Renal cortex interstitium (tissue), 15 donors: ENCODE results near the gene SPDYE16. TPM values are rescaled to one million over a fixed set of nuclear protein-coding genes. Genes with fewer than 3 reads are reported as not detected.
"Not testable (repeated sequence)": the region's sequence is repeated elsewhere in the genome, so short reads cannot be mapped to it uniquely, and the experiment has no call there.

ENCODE experiments used
- DNase-seq, 11 donors: peaks; one replicate each; pipeline ENCODE4 v3.0.0-alpha.2; 2013; ENCODE audit warnings: low read depth in 9 of 11, low spot score in 4 of 11; ENCODE audit errors: extremely low read depth in 1 of 11
- long read RNA-seq, 16 experiments: transcript quantifications; one replicate each; lab custom pipeline, GENCODE V29; 2026
- polyA plus RNA-seq, 3 donors: library from polyadenylated mRNA; unstranded; fragments of 120-200 nt; gene quantifications; one replicate each; pipeline ENCODE4 v1.2.1, GENCODE V29; 2013; ENCODE audit not compliant: insufficient read length in 3 of 3

SPDYE16 gene, protein sequence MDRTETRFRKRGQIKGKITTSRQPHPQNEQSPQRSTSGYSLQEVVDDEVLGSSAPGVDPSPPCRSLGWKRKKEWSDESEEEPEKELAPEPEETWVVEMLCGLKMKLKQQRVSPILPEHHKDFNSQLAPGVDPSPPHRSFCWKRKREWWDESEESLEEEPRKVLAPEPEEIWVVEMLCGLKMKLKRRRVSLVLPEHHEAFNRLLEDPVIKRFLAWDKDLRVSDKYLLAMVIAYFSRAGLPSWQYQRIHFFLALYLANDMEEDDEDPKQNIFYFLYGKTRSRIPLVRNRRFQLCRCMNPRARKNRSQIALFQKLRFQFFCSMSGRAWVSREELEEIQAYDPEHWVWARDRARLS
- polyA plus RNA-seq: 1 to 10 TPM; 1.6 to 4.0 (median 2.0) TPM
- long read RNA-seq, donor 1: 0 reads
- long read RNA-seq, donor 2: 0 reads
- long read RNA-seq, donor 3: 0 reads
- long read RNA-seq, donor 4: 0 reads
- long read RNA-seq, donor 5: 0 reads
- long read RNA-seq, donor 6: 0 reads
- long read RNA-seq, donor 7: 0 reads
- long read RNA-seq, donor 8: 0 reads
- long read RNA-seq, donor 9: 0 reads
- long read RNA-seq, donor 10: 0 reads
- long read RNA-seq, donor 11: 0 reads
- long read RNA-seq, donor 12: 0 reads
- long read RNA-seq, donor 13: 0 reads
- long read RNA-seq, donor 14: 0 reads
- long read RNA-seq, donor 15: 0 reads
- long read RNA-seq, donor 16: 0 reads

DNA sequence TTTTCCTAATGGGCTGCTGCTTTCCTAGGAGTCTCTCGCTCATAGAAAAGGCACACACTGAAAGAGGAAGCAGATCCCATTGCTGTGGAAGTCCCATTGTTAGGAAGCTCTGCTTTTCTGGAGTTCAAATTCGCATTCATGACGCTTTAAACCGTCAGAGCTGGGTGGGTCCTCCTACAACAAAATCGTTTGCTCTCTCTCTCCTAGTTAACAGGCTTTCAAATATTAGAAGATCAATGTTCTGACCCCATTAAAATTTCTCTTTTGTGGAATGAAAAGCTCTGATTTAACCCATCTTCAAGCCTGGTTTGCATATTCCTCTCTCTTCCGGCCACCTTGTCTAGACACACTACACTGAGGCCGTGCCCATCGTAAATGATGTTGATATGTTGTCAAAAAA lies at the start of gene SPDYE16:
SPDYE16 (minus strand) TSS at position 101 of the 400 bp plus-strand sequence. CDS start 1,838 bp downstream, outside the sequence.
- DNase-seq: not testable (repeated sequence)

DNA sequence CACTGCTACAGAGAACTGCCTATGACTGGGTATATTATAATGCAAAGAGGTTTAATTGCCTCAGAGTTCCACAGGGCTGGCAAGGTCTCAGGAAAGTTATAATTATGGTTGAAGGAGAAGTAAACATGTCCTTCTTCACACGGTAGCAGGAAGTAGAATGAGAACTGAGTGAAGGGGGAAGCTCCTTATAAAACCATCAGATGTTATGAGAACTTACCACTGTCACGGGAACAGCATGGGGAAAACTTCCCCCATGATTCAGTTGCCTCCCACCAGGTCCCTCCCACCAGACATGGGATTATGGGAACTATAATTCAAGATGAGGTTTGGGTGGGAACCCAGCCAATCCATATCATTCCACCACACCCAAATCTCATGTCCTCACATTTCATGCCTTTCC lies 49.6 kb upstream of the SPDYE16 start:
- DNase-seq: not testable (repeated sequence)

DNA sequence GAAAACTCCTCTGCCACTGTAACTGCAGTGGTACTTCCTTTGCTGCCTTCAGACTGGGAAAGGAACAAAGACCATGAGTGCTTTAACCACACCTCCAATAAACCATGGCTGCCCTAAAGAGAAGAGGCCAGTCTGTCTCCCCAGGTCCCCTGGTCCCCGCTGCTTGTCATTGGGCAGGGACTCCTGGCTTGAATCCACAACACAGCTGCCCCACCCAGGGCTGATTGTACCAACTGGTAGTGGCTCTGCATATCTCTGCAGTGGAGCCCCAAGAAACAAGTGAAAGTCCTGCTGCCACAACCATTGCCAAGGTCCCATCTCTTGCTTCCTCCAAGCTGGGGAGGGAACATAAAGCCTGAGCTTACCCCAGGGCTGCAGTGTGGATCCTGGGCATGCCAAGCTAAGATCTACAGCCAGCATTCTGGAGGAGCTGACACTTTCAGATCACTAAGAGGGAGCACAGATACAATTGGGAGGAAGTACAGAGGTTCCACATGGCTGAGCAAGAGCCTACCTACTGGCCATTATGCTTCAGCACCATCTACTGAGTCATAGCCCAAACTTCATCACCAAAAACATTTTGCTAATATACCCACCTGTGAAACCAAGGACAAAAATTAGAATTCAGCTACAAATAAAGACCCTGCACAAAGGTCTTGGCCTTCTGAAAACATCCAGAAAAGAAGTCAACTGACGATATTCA lies 48.7 kb upstream of the SPDYE16 start:
- DNase-seq: not testable (repeated sequence)

DNA sequence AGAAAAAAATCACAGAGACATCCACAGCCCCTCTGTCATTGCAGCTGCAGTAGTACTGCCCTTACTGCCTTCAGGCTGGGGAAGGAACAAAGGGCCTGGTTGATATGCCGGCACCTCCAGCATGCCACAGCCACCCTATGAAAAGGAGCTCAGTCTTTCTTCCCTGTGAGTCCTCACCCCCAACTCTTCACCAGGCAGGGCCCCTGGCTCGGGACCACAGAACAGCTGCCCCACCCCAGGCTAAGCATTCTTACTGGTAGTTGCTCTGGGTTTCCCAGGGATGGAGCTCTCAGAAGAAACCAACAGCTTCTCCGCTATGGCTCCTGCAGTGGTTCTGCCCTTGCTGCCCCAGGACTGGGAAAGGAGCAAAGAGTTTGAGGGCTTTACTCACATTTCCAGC lies 47.9 kb upstream of the SPDYE16 start:
- not testable (repeated sequence) for DNase-seq

DNA sequence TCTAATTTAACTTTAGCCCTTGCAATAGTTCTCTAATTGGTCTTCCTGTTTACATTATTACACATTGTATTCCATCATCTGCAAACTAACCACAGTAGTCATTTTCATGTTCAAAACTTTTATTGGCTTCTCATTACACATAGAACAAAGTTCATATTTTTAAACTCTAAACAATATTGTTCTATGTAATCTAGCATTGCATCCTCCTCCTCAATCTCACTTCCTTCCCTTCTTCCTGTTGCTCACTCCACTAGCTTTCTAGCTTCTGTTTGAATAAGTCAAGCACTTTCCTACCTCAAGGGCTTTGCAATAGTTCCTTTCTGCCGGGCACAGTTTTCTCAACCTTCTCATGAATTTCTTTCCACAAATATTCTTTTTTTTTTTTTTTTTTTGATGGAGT lies 45.5 kb upstream of the SPDYE16 start:
- not testable (repeated sequence) for DNase-seq

DNA sequence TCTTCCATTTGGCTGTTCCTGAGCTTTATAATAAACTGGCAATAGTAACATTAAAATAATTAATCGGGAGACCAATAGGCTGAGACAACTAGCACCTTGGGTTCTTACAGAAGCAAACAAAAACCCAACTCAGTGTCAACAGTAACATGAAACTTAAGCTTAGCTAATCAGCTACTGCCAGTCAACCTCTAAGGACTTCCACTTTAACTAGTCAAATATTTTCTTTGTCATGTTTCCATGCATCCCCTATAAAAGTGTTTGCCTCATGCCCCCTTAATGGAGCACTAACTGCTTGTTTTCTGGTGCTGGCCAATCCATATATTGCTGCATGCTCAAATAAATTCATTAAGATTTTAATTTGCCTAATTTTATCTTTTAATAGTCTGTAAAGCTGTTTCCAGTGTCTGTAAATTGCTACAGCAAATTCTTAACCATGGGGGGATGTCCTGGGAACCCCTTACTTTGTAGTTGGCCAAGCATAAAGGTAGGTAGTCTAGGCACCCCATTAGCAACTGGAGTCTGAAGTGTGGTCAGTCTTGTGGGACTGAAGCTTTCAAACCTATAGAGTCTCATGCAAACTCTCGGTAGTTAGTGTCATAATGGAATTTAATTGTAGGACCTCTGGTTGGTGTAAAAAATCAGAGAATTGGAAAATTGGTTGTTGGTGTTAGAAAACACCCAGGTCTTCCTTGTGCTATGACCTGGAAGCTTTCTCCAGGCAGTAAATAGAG lies 43.7 kb upstream of the SPDYE16 start:
- DNase-seq: not testable (repeated sequence)

DNA sequence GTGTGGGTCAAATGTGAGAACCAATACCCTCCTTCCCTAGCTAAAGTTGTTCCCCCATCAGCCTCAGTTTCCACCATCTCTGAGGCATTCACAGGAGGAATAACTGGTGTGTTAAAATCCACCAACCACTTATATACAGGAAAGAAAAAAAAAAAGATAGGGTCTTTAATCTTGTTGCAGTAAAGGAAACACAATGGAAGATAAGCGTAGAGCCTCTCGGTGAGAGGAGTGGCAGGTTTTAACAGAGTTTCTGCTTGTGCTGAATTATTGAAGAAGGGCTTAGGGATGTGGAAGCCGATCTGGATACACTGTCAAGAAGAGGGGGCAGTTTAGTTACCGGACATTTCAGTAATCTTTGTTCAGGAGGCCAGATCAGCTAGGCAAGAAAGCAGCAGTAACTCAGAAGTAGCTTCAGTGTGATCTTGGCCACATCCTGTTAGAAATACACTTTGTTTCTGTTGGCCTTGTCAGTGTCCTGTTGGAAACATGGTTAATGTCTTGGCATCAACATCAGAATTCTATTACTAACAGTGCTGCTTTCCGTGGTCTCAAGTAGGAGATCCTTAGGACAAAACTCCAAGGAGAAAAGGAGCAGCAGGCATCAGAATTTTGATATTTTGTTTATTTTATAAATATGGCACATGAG lies 40.7 kb upstream of the SPDYE16 start:
- DNase-seq: peak in 1 of 11 donors; percentile 14

DNA sequence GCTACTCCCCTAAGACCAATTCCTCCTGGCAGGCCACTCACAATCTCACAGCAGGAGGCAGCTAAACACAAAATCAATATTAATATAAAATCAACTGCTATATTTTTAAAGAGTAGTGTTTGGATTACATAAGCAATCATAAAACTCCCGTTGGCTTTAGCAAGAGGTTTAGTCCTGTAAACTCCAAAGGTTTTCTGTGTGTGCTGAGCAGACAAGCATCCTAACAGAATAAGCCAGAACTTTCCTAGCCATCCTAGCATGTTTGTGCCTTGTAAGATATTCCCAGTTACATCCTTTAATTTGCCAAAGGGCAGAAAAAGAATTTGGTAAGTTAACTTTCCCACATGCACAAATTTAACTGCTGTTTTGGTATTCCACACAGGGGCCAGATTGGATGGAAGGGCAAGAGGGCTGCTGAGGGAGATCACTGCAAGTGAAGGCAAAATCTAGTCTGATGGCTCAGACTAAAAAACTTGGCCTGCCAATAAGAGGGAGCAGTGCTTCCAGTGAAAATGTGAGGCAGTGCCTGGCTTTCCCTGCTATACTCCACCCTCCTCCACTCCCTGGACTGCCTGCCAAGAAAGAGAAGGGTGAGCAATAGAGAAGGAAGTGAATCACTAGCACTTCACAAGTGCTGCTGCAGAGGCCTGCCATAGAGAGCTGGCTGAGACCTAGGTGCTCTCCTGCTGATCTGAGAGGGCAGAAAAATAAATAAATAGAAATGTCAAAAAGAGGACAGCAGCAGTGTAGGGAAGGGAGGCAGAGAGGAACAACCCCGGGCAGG lies 39.9 kb upstream of the SPDYE16 start:
- peak in 2 of 11 donors; percentile 4 to 21 for DNase-seq

DNA sequence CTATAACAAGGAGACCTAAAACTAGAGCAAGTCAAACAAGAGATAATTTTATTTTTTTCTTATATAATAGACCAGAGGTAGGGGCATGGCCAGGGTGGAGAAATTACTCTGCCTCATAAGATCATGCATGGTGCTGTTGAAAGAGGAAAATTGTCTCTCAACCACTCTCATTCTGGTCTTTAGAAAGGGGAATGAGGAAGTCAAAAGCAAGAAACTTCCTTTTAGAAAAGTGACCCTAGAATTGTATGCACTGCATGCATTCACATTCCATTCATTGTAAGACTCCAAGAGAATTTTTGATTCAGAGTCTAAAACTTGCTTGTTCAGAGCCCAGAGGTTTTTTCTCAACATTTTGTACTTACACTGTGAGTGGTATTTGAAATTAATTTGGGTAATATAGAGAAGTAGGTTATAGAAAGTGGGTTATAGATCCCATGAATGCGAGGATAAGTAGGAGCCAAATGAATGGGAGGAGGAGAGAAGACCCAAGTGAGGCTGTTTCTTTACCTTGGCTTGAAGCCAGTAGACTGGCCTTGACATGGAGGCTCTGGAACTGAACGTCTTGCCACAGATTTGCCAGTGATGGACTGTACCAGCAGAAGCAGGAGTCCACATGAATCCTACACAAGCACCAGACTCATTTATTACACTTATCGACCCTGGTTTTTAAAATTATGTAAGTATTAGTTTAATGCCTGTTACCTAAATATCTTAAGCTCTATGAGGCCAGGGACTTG lies 33.0 kb upstream of the SPDYE16 start:
- peak in 1 of 11 donors; percentile 3 for DNase-seq

DNA sequence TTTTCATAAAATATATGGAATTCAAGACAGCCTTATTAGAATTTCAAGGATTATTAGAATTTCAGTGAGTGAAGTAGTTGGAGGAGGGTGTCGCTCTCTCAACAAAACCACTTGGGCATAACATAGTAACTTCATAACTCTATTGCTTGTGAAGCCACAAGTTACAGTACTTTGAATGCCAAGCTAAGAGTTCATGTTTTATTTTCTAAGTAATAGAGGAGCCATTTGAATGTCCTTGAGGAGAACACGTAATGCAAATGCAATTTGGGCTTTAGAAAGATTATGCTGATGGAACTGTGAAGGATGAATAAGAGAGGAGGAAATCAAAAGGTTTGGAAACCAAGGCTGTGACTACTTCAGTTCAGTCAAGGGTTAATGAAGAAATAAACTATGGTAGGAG lies 32.3 kb upstream of the SPDYE16 start:
- DNase-seq: not testable (repeated sequence)

DNA sequence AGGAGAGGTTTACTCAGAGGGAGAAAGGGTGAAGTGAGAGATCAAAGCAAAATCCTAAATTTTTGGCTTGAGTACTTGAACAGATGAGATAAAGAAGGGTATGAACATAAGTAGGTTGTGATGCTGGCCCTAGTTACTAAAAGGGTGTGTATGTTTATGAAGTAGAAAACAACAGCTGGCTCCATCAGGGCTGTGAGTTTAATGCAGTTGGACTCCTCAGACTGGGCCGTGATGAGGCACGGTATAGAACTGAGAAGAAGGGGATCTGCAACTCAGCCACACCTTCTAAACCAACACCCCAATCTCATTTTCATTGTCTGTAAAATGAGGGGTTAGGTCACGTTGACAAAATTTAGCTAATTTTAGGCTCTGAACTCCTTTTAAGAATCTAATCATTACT lies 29.2 kb upstream of the SPDYE16 start:
- DNase-seq: not testable (repeated sequence)

DNA sequence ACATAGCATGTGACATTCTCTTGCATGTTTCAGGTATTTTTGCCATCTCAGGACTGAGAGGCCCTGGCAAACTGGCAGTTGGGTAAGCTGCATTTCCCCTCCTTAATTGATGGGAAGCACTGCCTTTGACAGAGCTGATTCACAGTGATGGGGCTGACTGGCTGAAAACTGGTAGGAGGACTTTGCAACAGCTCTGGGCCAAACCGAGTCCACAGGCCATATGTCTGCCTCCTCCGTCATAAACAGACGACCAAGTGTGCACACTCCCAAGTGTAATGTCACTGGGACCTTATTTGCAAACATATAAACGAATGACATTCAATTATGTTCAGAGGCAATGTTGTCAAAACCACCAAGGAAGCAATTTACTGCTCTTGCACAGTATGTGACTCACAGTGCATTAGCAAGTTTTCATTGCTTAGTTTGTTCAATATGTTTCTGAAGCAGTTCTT lies 27.3 kb upstream of the SPDYE16 start:
- not testable (repeated sequence) for DNase-seq

DNA sequence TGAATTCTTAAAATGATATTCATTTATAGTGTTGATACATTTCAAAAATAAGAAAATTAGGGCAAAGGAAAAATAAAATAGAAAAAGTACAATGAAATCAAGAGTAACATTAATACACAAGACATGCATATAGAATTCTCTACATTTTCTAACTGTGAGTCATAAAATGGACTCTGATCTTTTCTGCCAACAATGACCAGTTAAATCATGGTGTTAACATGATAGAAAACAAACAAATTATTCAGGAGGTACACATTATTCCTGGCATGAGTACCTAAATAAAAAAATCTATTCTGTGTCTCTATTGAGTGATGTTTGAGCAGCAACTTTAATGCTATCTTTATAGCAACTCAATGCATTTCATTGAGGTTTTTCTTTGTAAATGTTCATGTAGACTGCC lies 25.6 kb upstream of the SPDYE16 start:
- DNase-seq: not testable (repeated sequence)

DNA sequence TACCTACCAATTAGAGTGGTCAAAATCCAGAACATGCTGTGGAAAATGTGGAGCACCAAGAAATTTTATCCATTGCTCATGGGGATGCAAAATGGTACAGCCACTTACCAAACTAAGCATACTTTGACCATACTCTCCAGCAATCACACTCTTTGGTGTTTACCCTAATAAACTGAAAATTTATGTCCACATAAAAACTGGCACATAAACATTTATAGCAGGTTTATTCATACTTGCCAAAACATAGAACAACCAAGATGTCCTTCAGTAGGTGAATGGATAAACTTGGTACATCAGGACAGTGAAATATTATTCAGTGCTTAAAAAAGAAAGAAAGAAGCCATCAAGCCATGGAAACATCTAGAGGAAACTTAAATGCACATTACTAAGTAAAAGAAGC lies 24.7 kb upstream of the SPDYE16 start:
- not testable (repeated sequence) for DNase-seq

DNA sequence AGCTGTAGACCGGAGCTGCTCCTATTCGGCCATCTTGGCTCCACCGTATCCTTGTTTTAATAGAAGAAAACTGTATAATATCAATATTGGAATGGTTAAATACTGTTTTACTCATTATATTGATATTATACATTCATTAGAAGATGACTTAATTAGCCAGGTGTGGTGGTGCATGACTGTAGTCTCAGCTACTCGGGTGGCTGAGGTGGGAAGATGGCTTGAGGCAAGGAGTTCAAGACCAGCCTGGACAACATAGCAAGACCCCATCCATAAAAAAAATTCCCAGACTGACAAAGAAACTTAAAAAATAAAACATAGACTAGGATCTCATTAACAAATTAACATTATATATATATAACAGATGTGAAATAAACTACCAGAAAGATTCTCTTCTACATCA lies 24.2 kb upstream of the SPDYE16 start:
- not testable (repeated sequence) for DNase-seq

DNA sequence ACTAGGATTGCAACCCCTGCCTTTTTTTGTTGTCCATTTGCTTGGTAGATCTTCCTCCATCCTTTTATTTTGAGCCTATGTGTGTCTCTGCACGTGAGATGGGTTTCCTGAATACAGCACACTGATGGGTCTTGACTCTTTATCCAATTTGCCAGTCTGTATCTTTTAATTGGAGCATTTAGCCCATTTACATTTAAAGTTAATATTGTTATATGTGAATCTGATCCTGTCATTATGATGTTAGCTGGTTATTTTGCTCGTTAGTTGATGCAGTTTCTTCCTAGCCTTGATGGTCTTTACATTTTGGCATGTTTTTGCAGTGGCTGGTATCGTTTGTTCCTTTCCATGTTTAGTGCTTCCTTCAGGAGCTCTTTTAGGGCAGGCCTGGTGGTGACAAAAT lies 21.9 kb upstream of the SPDYE16 start:
- DNase-seq: not testable (repeated sequence)

DNA sequence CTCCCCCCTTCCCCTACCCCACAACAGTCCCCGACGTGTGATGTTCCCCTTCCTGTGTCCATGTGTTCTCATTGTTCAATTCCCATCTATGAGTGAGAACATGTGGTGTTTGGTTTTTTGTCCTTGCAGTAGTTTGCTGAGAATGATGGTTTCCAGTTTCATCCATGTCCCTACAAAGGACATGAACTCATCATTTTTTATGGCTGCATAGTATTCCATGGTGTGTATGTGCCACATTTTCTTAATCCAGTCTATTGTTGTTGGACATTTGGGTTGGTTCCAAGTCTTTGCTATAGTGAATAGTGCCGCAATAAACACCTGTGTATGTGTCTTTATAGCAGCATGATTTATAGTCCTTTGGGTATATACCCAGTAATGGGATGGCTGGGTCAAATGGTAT lies 18.2 kb upstream of the SPDYE16 start:
- DNase-seq: not testable (repeated sequence)
